IPS-NIHi11 (cell line): Measurements from ENCODE around the gene GLRA1.
"Not testable (repeated sequence)": the region's sequence is repeated elsewhere in the genome, so short reads cannot be mapped to it uniquely, and the experiment has no call there.

ENCODE experiments used
- DNase-seq: peaks from one replicate; pipeline ENCODE4 v3.0.0; 2012; ENCODE audit warnings: mixed read lengths, low spot score

The GLRA1 gene

GRCh38 chr5:151812757-151813309 lies 111.8 kb downstream of the GLRA1 start:
- no peak for DNase-seq

GRCh38 chr5:151811593-151812321 lies 112.9 kb downstream of the GLRA1 start:
- DNase-seq, result no peak

- DNase-seq, result no peak
Measured at GRCh38 chr5:151810897-151811296, 113.8 kb downstream of the GLRA1 start.

GRCh38 chr5:151810449-151810848 lies 114.2 kb downstream of the GLRA1 start:
- no peak for DNase-seq

- no peak for DNase-seq
Measured at GRCh38 chr5:151808451-151809169, 116.0 kb downstream of the GLRA1 start.

GRCh38 chr5:151805414-151806223 lies 119.0 kb downstream of the GLRA1 start:
- DNase-seq, result no peak

GRCh38 chr5:151800532-151800931 lies 124.1 kb downstream of the GLRA1 start:
- DNase-seq, result no peak

- DNase-seq, result no peak
Measured at GRCh38 chr5:151799407-151799806, 125.2 kb downstream of the GLRA1 start.

GRCh38 chr5:151798674-151799073 lies 126.0 kb downstream of the GLRA1 start:
- DNase-seq, result no peak

- DNase-seq, result no peak
Measured at GRCh38 chr5:151795426-151795825, 129.2 kb downstream of the GLRA1 start.

GRCh38 chr5:151793358-151793757 lies 131.3 kb downstream of the GLRA1 start:
- no peak for DNase-seq

GRCh38 chr5:151787817-151788216 lies 136.8 kb downstream of the GLRA1 start:
- no peak for DNase-seq

- DNase-seq, result no peak
Measured at GRCh38 chr5:151786468-151786867, 138.2 kb downstream of the GLRA1 start.

- no peak for DNase-seq
Measured at GRCh38 chr5:151784141-151784540, 140.5 kb downstream of the GLRA1 start.

- not testable (repeated sequence) for DNase-seq
Measured at GRCh38 chr5:151783664-151784063, 141.0 kb downstream of the GLRA1 start.

GRCh38 chr5:151781201-151781600 lies 143.4 kb downstream of the GLRA1 start:
- DNase-seq, result no peak

GRCh38 chr5:151780348-151780747 lies 144.3 kb downstream of the GLRA1 start:
- DNase-seq, result no peak

GRCh38 chr5:151779531-151780125 lies 145.0 kb downstream of the GLRA1 start:
- DNase-seq, result no peak

- DNase-seq, result no peak
Measured at GRCh38 chr5:151775025-151775606, 149.5 kb downstream of the GLRA1 start.

GRCh38 chr5:151773951-151774350 lies 150.7 kb downstream of the GLRA1 start:
- no peak for DNase-seq

- DNase-seq, result no peak
Measured at GRCh38 chr5:151772846-151773561, 151.6 kb downstream of the GLRA1 start.
